PC-9 (cell line): ENCODE measurements around the gene FBXL14. TPM values are rescaled to one million over a fixed set of nuclear protein-coding genes. Genes with fewer than 3 reads are reported as not detected.
A peak's percentile ranks its signal among the peaks of the same experiment; 100 is the strongest.

Source experiments
- BruUV-seq: library from RNA; stranded (reverse); fragments of 400-500 nt; replicated peaks from 2 replicates; lab custom pipeline; 2021; lab: Mats Ljungman, UMichigan
- CTCF ChIA-PET: fragments of 300-600 bp; sonication (Branson Sonifier 250); formaldehyde crosslinking; loops from one replicate; lab custom pipeline; 2022; ENCODE audit warnings: antibody characterized with exemption; lab: Charles Lee
- POLR2A ChIA-PET: fragments of 300-600 bp; sonication (Branson Sonifier 250); formaldehyde crosslinking; loops from one replicate; lab custom pipeline; 2022; ENCODE audit warnings: antibody characterized with exemption; ENCODE audit not compliant: unreplicated experiment; lab: Charles Lee
- DNase-seq, 2 experiments: peaks; one replicate each; pipeline versions ENCODE4 v3.0.0 to v3.0.0-alpha.2; 2015 to 2022; ENCODE audit warnings: mixed read lengths in 1 of 2
- H2AFZ ChIP-seq: fragments of 200-600 bp; sonication (generic); 2 replicates; pipeline ENCODE4 v1.8.1; 2017; ENCODE audit warnings: antibody characterized with exemption
- H3F3A ChIP-seq: fragments of 200-600 bp; sonication (generic); 2 replicates; pipeline ENCODE4 v1.8.1; 2017; ENCODE audit warnings: antibody characterized with exemption, mild to moderate bottlenecking, low read depth; ENCODE audit not compliant: insufficient read depth
- H3K27ac ChIP-seq: fragments of 200-600 bp; sonication (generic); 2 replicates; pipeline ENCODE4 v1.6.1; 2016; ENCODE audit warnings: mixed run types
- H3K27me3 ChIP-seq: fragments of 200-600 bp; sonication (generic); 2 replicates; pipeline ENCODE4 v1.6.1; 2016; ENCODE audit warnings: low read depth, mixed run types; ENCODE audit not compliant: insufficient read depth
- H3K36me3 ChIP-seq: fragments of 200-600 bp; sonication (generic); 2 replicates; pipeline ENCODE4 v1.6.1; 2016; ENCODE audit warnings: low read depth, mixed run types
- H3K4me1 ChIP-seq: fragments of 200-600 bp; sonication (generic); replicated peaks from 2 replicates; pipeline ENCODE4 v1.6.1; 2016; ENCODE audit warnings: mixed run types; ENCODE audit not compliant: insufficient read depth
- H3K4me2 ChIP-seq: fragments of 200-600 bp; sonication (generic); 2 replicates; pipeline ENCODE4 v1.6.1; 2017; ENCODE audit warnings: mixed run types
- H3K4me3 ChIP-seq: fragments of 200-600 bp; sonication (generic); 2 replicates; pipeline ENCODE4 v1.6.1; 2016; ENCODE audit warnings: mixed run types
- H3K79me2 ChIP-seq: fragments of 200-600 bp; sonication (generic); 2 replicates; pipeline ENCODE4 v1.6.1; 2017; ENCODE audit warnings: low read depth, mixed run types
- H3K9me2 ChIP-seq: fragments of 200-600 bp; sonication (generic); 2 replicates; pipeline ENCODE4 v1.8.1; 2017; ENCODE audit warnings: mild to moderate bottlenecking; ENCODE audit not compliant: insufficient read depth
- H3K9me3 ChIP-seq: fragments of 200-600 bp; sonication (generic); 2 replicates; pipeline ENCODE4 v1.8.1; 2016; ENCODE audit warnings: low read depth; ENCODE audit not compliant: insufficient read depth
- H4K20me1 ChIP-seq: fragments of 200-600 bp; sonication (generic); 2 replicates; pipeline ENCODE4 v1.8.1; 2017; ENCODE audit not compliant: insufficient read depth
- EZH2 ChIP-seq: fragments of 200-600 bp; sonication (generic); IDR thresholded peaks from 2 replicates; pipeline ENCODE4 v1.8.0; 2017; ENCODE audit warnings: antibody characterized with exemption, low read depth
- intact Hi-C: fragments of 100-400 bp; cut with micrococcal nuclease; formaldehyde crosslinking; loops from one replicate; pipeline ENCODE4 v1.10.0; 2022; ENCODE audit not compliant: unreplicated experiment
- total RNA-seq: library from RNA; stranded (reverse); gene quantifications from 2 replicates; pipeline ENCODE4 v1.2.3, GENCODE V29; 2021
- TF ChIP-seq, protein P1 (sequence below): fragments of 200-600 bp; sonication (generic); conservative IDR thresholded peaks from 2 replicates; pipeline ENCODE4 v1.6.1; 2017; ENCODE audit warnings: mixed run types, antibody characterized with exemption, mild to moderate bottlenecking, moderate library complexity

Gene FBXL14
- total RNA-seq, 1 experiment from 2014 or later, result 21.1 TPM

DNA sequence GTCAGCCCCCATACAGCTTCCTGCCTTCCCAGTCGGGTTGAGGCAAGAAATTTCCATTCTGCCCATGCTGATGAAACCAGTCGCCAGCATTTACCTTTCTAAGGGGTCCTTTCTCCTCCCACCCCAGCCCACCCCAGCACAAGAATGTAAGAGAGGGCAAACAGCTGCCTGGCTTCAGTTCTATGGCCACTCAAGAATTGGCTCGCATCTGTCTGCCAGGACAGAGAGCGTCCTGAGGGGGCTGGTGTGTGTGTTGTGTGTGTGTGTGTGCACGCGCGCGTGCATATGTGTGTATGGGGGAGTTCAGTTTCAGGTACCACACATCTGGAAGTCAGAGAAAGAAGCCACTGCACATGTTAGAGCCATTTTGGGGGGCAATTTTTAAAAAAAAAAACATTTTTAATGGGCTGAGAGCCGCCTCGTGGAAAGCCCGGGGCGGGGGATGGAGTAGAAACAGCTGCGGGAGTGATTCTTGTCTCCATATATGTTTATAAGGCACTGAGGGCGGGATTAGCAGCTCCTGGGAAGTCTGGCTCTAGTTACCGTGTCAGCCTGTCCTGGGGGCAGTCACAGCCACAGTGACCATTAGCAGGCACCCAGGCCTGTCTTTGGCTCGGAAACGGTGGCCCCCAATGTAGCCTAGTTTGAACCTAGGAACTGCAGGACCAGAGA is 34.4 kb upstream of the FBXL14 start, which contains the start of gene WNT5B:
Gene WNT5B (plus strand): TSS at position 566 of the 672 bp plus-strand sequence. CDS start 2,124 bp downstream, outside the sequence.
- intact Hi-C loops, result no loop called here
- Histone ChIP-seq H3F3A (no peaks in the 10 kb centered on the region), H3K27ac (no peak within 1 kb of the TSS), H3K36me3 (no peaks in the 10 kb centered on the region), H3K4me2 (peak within 1 kb of the TSS; percentile 62), H3K9me3 (no peaks in the 10 kb centered on the region), H3K9me2 (no peaks in the 10 kb centered on the region), H3K4me1 (no peaks in the 10 kb centered on the region), H2AFZ (no peak within 1 kb of the TSS), H3K79me2 (no peaks in the 10 kb centered on the region), H3K4me3 (peak within 1 kb of the TSS; percentile 35; the same call in 1 of the 2 replicates), H3K27me3 (peaks cover 66% of the 10 kb centered on the region), H4K20me1 (no peaks in the 10 kb centered on the region)
- no TSS peak for BruUV-seq
- ChIA-PET CTCF (interaction anchor here (1.8 kb wide), 1 partner anchor 511 kb away, joined by 23 read pairs; no protein-coding TSS in a partner anchor), POLR2A (no interaction called here)
- no peak for TF ChIP-seq EZH2
- TF ChIP-seq, protein P1, sequence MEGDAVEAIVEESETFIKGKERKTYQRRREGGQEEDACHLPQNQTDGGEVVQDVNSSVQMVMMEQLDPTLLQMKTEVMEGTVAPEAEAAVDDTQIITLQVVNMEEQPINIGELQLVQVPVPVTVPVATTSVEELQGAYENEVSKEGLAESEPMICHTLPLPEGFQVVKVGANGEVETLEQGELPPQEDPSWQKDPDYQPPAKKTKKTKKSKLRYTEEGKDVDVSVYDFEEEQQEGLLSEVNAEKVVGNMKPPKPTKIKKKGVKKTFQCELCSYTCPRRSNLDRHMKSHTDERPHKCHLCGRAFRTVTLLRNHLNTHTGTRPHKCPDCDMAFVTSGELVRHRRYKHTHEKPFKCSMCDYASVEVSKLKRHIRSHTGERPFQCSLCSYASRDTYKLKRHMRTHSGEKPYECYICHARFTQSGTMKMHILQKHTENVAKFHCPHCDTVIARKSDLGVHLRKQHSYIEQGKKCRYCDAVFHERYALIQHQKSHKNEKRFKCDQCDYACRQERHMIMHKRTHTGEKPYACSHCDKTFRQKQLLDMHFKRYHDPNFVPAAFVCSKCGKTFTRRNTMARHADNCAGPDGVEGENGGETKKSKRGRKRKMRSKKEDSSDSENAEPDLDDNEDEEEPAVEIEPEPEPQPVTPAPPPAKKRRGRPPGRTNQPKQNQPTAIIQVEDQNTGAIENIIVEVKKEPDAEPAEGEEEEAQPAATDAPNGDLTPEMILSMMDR, result no peak
- no peak for DNase-seq

DNA sequence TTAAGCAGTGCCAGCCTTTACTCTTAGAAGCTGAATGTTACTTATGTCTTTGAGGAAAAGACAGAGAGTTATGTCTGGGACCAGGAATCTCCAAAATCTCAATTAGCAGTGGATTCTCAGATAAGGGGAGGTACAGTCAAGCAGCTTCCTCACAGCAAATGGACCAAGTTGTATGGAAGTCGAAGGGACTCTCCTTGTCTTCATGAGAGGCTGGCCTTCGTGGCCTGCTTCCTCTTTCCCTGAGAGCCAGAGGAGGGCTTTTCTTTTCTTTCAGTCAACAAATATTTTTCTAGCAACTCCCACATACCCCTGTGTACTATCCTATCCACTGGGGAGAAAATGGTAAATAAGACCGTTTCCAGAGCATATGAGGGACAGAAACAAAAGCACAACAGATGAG is 28.0 kb upstream of the FBXL14 start:
- Histone ChIP-seq H3K9me2 (no peaks in the 10 kb centered on the region), H3K27me3 (peaks cover 4% of the 10 kb centered on the region), H4K20me1 (no peaks in the 10 kb centered on the region), H3F3A (no peaks in the 10 kb centered on the region), H3K27ac (no peak overlapping the region), H3K79me2 (no peaks in the 10 kb centered on the region), H2AFZ (no peak overlapping the region), H3K4me3 (no peak overlapping the region), H3K4me2 (no peak overlapping the region), H3K9me3 (no peaks in the 10 kb centered on the region), H3K36me3 (no peaks in the 10 kb centered on the region), H3K4me1 (no peaks in the 10 kb centered on the region)
- intact Hi-C loops, result no loop called here
- BruUV-seq, result no TSS peak
- ChIA-PET POLR2A (no interaction called here), CTCF (no interaction called here)
- DNase-seq, result no peak
- no peak for TF ChIP-seq EZH2
- TF ChIP-seq, protein P1, result no peak

DNA sequence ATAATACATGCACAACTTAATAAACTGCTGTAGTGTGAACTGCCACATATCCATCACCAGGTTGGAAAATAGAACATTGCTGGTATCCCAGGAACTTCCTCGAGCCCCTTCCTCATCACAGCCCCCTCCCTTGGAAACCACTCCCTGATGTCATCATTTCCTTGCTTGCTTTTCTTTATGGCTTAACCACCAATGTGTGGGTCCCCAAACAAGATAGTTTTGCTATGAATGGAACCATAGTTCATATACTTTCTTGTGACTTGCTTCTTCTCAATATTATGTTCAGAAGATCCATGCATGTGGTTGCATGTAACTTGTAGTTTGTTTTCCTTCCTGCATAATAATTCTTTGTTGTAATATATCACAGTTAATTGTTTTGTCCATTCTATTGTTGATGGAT is 25.7 kb upstream of the FBXL14 start:
- H3K9me3 ChIP-seq, result no peaks in the 10 kb centered on the region
- H3K36me3 ChIP-seq, result no peaks in the 10 kb centered on the region
- no TSS peak for BruUV-seq
- no peak overlapping the region for H2AFZ ChIP-seq
- H3K27me3 ChIP-seq, result no peaks in the 10 kb centered on the region; the same call in 1 of the 2 replicates
- no peaks in the 10 kb centered on the region for H3K4me1 ChIP-seq
- H3K27ac ChIP-seq, result no peak overlapping the region
- H3K4me2 ChIP-seq, result no peak overlapping the region
- no peaks in the 10 kb centered on the region for H3F3A ChIP-seq
- DNase-seq, result no peak
- CTCF ChIA-PET, result no interaction called here
- H3K9me2 ChIP-seq, result no peaks in the 10 kb centered on the region
- no peaks in the 10 kb centered on the region for H3K79me2 ChIP-seq
- TF ChIP-seq, protein P1, result no peak
- TF ChIP-seq EZH2, result no peak
- intact Hi-C loops, result no loop called here
- POLR2A ChIA-PET, result no interaction called here
- no peak overlapping the region for H3K4me3 ChIP-seq
- no peaks in the 10 kb centered on the region for H4K20me1 ChIP-seq
